GM12878 (cell line): ENCODE measurements around the gene DAB2IP.

Experiments used
- ATF7 ChIP-seq: fragments of 450-650 bp; IDR thresholded peaks from 2 replicates; pipeline ENCODE4 v1.6.1; 2016; ENCODE audit warnings: low read depth, mild to moderate bottlenecking
- EP300 ChIP-seq, 2 experiments: fragments of 150-350 bp in 1 of 2; IDR thresholded peaks; 2 replicates each; pipeline ENCODE4 v1.6.1; 2011 to 2012; ENCODE audit warnings: low read depth in 2 of 2, low read length in 2 of 2, borderline replicate concordance in 1 of 2, improper control_type of control experiment in 1 of 2, inconsistent platforms in 1 of 2; ENCODE audit not compliant: control insufficient read depth in 1 of 2
- EZH2 ChIP-seq: IDR thresholded peaks from 2 replicates; pipeline ENCODE4 v1.6.1; 2012; ENCODE audit warnings: low read depth, mild to moderate bottlenecking, control low read depth, inconsistent platforms, low read length, borderline replicate concordance; ENCODE audit not compliant: control insufficient read depth
- NFIC ChIP-seq: IDR thresholded peaks from 2 replicates; pipeline ENCODE4 v1.6.1; 2012; ENCODE audit warnings: low read depth, mild to moderate bottlenecking, inconsistent platforms, low read length, moderate library complexity
- POLR2A ChIP-seq: IDR thresholded peaks from 2 replicates; pipeline ENCODE4 v1.6.1; 2011; ENCODE audit warnings: low read depth, mild to moderate bottlenecking, low read length
- POLR2AphosphoS5 ChIP-seq: IDR thresholded peaks from 2 replicates; pipeline ENCODE4 v1.6.1; 2011; ENCODE audit warnings: mild to moderate bottlenecking, low read length, inconsistent platforms
- TAF1 ChIP-seq: IDR thresholded peaks from 2 replicates; pipeline ENCODE4 v1.6.1; 2011; ENCODE audit warnings: mild to moderate bottlenecking, low read depth, low read length, borderline replicate concordance
- TARDBP ChIP-seq: IDR thresholded peaks from 2 replicates; pipeline ENCODE4 v1.6.1; 2016; ENCODE audit warnings: borderline replicate concordance
- TF ChIP-seq, protein P1 (sequence below): IDR thresholded peaks from 2 replicates; pipeline ENCODE4 v1.6.1; 2012; ENCODE audit warnings: low read depth, low read length, improper control_type of control experiment

DNA sequence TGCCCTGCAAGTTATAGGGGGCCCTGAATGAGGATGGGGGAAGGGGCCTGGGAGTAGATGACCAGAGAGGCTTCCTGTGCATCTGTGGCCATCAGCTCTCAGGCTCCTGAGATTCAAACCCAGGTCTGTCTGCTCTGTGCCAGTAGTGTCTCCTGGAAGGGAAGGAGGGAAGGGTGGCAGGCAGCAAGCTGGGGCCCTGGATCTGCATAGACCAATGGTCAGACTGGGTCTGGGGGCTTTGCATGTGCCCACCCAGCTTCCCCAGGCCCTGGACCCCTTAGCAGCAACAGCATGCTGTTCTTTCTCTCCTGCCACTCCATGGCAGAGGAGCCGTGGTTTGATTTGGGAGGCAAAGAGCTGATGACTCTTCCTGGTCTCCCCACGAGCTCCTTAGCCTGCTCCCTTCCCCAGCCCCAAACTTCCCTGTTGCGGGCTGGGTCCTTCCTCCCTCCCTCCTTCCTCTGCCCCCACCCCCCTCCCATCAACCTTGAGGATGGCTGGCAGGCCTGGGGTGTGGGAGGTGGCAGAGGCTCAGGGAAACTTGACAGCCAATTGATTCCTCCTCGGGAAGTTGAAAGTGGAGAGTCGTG lies 31.6 kb downstream of the DAB2IP start:
- no peak for TF ChIP-seq NFIC
- no peak for TF ChIP-seq POLR2AphosphoS5
- no peak for TF ChIP-seq EP300 (IDR thresholded peaks at IDR 0.05; ENCODE audit: borderline replicate concordance in 1 of 2, control insufficient read depth in 1 of 2, low read depth in 2 of 2, low read length in 2 of 2)
- no peak for TF ChIP-seq TARDBP
- no peak for TF ChIP-seq EZH2
- TF ChIP-seq POLR2A, result no peak
- TF ChIP-seq, protein P1, sequence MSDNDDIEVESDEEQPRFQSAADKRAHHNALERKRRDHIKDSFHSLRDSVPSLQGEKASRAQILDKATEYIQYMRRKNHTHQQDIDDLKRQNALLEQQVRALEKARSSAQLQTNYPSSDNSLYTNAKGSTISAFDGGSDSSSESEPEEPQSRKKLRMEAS, result no peak
- TF ChIP-seq ATF7, result no peak
- TF ChIP-seq TAF1, result no peak
